ENCODE data around the gene NLRP6.
A peak's percentile ranks its signal among the peaks of the same experiment; 100 is the strongest.
"Not testable (repeated sequence)": the region's sequence is repeated elsewhere in the genome, so short reads cannot be mapped to it uniquely, and the experiment has no call there.

NLRP6 gene

GRCh38 chr11:294780-295179 lies 16.6 kb downstream of the NLRP6 start:
- DNase-seq = no peak

- no peak for DNase-seq
Observed at GRCh38 chr11:295351-296170, 17.4 kb downstream of the NLRP6 start.

GRCh38 chr11:296171-297050 lies 18.2 kb downstream of the NLRP6 start:
- no peak for DNase-seq

- no peak for DNase-seq
Observed at GRCh38 chr11:297051-297585, 18.9 kb downstream of the NLRP6 start.

DNA sequence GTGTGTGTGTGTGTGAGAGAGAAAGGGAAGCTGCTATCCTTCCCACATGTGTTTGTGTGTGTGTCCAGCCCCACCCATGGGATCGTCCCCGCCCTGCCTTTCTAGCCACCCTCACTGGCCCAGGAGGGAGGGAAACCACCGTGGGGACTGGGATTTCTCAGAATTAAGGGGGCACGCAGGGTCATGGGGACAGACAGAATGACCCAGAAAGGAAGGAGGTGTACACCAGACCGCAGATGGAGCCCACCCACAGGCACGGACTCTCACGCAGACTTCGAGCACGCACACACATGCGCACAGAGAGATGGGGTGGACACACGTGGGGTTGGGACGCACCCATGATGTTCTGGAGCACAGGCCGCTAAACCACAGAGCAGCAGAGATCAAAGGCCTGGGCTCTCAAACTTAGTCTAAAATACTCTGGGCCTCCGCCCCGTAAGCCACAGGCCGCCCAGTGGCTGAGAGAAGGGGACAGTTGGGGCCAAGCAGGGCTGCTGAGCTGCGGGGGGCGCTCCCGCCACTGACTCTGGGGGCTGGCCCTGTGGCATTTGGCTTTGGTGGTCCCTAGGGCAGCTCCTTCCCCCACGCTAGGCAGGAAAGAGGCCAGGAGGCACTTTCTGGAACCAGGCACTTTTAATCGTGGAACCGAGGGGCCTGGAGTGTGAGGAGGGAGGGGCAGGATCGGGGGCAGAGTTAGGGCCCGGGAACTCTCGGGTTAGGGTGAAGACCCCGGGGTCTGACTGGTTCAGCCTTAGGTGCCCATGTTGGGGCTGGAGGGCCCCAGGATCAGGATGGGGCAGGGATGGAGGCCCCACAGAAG lies 19.6 kb downstream of the NLRP6 start:
- DNase-seq = no peak

GRCh38 chr11:298406-299065 lies 20.3 kb downstream of the NLRP6 start:
- DNase-seq = no peak

- no peak for DNase-seq
Observed at GRCh38 chr11:299081-299891, 21.1 kb downstream of the NLRP6 start, which contains the start of gene IFITM5. Gene IFITM5, minus strand, starts transcription at chr11:299526. Its CDS starts 36 bp downstream, at chr11:299490.

- no peak for DNase-seq
Observed at GRCh38 chr11:299951-300735, 21.9 kb downstream of the NLRP6 start.

DNA sequence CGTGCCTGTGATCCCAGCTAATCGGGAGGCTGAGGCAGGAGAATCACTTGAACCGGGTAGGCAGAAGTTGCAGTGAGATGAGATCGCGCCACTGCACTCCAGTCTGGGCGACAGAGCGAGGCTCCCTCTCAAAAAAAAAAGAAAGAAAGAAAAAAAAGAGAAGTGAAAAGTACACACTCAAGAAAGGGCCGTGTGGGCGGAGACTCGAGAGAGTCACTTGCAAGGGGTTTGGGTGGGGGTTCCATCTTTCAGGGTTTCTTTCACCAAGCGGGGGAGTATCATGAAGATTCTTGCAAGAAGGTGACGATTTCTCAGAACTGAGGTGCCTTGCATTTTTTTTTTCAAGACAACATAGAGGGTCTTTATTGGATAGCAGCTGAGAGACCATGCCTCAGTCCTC lies 25.2 kb downstream of the NLRP6 start:
- DNase-seq = no peak

GRCh38 chr11:304061-304506 lies 25.9 kb downstream of the NLRP6 start:
- no peak for DNase-seq

- DNase-seq = peak in 1 of 2 experiments; percentile 29
Observed at GRCh38 chr11:304915-305843, 27.0 kb downstream of the NLRP6 start.

DNA sequence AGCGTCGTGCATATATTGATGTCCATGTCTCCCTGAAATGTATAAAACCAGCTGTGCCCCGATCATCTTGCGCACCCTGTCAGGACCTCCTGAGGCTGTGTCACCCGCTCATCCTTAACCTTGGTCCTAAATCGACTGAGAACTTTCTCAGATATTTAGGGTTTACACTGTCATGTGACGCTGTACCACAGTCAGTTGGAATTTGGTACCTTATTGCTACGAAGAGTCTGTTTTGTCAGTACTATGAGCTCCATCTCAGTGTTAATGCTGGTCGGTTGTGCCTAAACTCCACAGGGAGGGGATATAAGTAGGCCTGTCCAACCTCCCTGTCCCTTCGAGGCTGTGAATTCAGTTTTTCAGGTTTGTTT lies 27.6 kb downstream of the NLRP6 start:
- DNase-seq = no peak

- no peak for DNase-seq
Observed at GRCh38 chr11:306645-307371, 28.6 kb downstream of the NLRP6 start.

- DNase-seq = not testable (repeated sequence)
Observed at GRCh38 chr11:307766-308708, 29.8 kb downstream of the NLRP6 start, which contains the start of gene IFITM2. Gene IFITM2, plus strand, starts transcription at chr11:307816. Its CDS starts 377 bp downstream, at chr11:308193.

DNA sequence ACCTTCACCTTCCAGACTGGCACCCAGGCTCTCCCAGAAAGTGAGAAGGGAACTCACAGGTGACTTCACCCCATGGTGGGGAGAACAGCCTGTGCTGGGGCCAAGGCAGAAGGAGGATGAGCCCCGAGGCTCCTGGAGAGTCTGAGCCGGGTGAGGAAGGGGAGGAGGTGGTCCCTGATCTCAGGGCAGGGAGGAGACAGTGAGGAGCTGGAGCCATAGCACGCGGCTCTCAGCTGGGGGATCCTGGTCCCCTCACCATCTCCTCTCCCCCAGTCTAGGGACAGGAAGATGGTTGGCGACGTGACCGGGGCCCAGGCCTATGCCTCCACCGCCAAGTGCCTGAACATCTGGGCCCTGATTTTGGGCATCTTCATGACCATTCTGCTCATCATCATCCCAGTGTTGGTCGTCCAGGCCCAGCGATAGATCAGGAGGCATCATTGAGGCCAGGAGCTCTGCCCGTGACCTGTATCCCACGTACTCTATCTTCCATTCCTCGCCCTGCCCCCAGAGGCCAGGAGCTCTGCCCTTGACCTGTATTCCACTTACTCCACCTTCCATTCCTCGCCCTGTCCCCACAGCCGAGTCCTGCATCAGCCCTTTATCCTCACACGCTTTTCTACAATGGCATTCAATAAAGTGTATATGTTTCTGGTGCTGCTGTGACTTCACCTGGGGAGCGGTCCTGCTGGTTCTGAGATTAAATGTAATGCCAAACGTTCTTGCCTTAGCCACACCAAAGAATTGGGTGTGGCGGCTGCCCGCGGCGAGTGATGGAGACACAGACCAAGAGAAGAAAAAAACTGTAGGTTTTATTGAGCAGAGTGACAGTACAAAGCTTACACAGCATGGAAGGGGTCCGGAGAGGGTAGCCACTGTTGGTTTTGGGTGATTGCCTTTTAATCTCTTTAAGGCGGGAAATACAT lies 30.8 kb downstream of the NLRP6 start:
- not testable (repeated sequence) for DNase-seq

All from NCI-H1930 (cell line).